SH-SY5Y (cell line): ENCODE data around the gene TMEM87A.

ENCODE experiments used
- GATA2 ChIP-seq: IDR thresholded peaks from 2 replicates; pipeline ENCODE4 v1.6.1; 2011; ENCODE audit warnings: mild to moderate bottlenecking, low read depth, low read length
- GATA3 ChIP-seq: IDR thresholded peaks from 2 replicates; pipeline ENCODE4 v1.6.1; 2011; ENCODE audit warnings: low read depth, mild to moderate bottlenecking, low read length, moderate library complexity

GRCh38 chr15:42233107-42233506, 40.1 kb downstream of the TMEM87A start:
- no peak for TF ChIP-seq GATA2
- TF ChIP-seq GATA3 = no peak
